SK-N-SH (cell line): Measurements from ENCODE around the gene PFKFB2. TPM values are rescaled to one million over a fixed set of nuclear protein-coding genes. Genes with fewer than 3 reads are reported as not detected.

Experiments used
- CTCF ChIA-PET: fragments of 300-600, 350-600 bp; formaldehyde crosslinking; extraction: SDS; loops from one replicate; lab custom pipeline; 2021; lab: Yijun Ruan, JAX
- POLR2A ChIA-PET: fragments of 350-600 bp; sonication (Branson Sonifier 250); formaldehyde crosslinking; extraction: SDS; loops from one replicate; lab custom pipeline; 2020; ENCODE audit warnings: antibody characterized with exemption, inconsistent platforms; lab: Yijun Ruan, JAX
- DNase-seq: peaks from one replicate; pipeline ENCODE4 v3.0.0; 2012
- H2AFZ ChIP-seq: fragments of 200-600 bp; sonication (generic); 2 replicates; pipeline ENCODE4 v1.8.1; 2016; ENCODE audit warnings: antibody characterized with exemption, mild to moderate bottlenecking, low read depth
- H3F3A ChIP-seq: fragments of 200-600 bp; sonication (generic); replicated peaks from 2 replicates; pipeline ENCODE3; 2016; ENCODE audit warnings: antibody characterized with exemption, mild to moderate bottlenecking; ENCODE audit not compliant: insufficient read depth
- H3K27ac ChIP-seq, 2 experiments: fragments of 200-500 bp in 1 of 2; fragments of 200-600 bp in 1 of 2; sonication (Bioruptor generic) in 1 of 2; sonication (generic), shearing (Covaris generic) in 1 of 2; 2 replicates each; pipeline versions ENCODE4 v1.5.1 to v1.6.1; 2014 to 2016; ENCODE audit warnings: low read depth in 2 of 2, inconsistent platforms in 1 of 2, low read length in 1 of 2, mild to moderate bottlenecking in 1 of 2, mixed read lengths in 1 of 2
- H3K27me3 ChIP-seq: fragments of 200-600 bp; sonication (generic), shearing (Covaris generic); 2 replicates; pipeline ENCODE4 v1.6.1; 2016; ENCODE audit warnings: mixed run types; ENCODE audit not compliant: insufficient read depth
- H3K36me3 ChIP-seq, 2 experiments: fragments of 200-500 bp in 1 of 2; fragments of 200-600 bp in 1 of 2; sonication (Bioruptor generic) in 1 of 2; sonication (generic) in 1 of 2; replicated peaks in 1 of 2; 2 replicates each; pipeline versions ENCODE3 to v1.5.1; 2014 to 2016; ENCODE audit warnings: low read length in 1 of 2, mild to moderate bottlenecking in 1 of 2; ENCODE audit not compliant: insufficient read depth in 2 of 2, control insufficient read depth in 1 of 2
- H3K4me1 ChIP-seq, 2 experiments: fragments of 200-500 bp in 1 of 2; fragments of 200-600 bp in 1 of 2; sonication (Bioruptor generic) in 1 of 2; sonication (generic), shearing (Covaris generic) in 1 of 2; 2 replicates each; pipeline versions ENCODE4 v1.5.1 to v1.6.1; 2014 to 2016; ENCODE audit warnings: low read depth in 1 of 2, low read length in 1 of 2, mixed run types in 1 of 2; ENCODE audit not compliant: insufficient read depth in 2 of 2, control insufficient read depth in 1 of 2
- H3K4me2 ChIP-seq: fragments of 200-600 bp; sonication (generic), shearing (Covaris generic); 2 replicates; pipeline ENCODE4 v1.6.1; 2017; ENCODE audit warnings: mixed run types
- H3K4me3 ChIP-seq, 2 experiments: fragments of 200-500 bp in 1 of 2; fragments of 200-600 bp in 1 of 2; sonication (Bioruptor generic) in 1 of 2; sonication (generic), shearing (Covaris generic) in 1 of 2; 2 replicates each; pipeline versions ENCODE4 v1.5.1 to v1.8.1; 2014 to 2016; ENCODE audit warnings: low read depth in 2 of 2, inconsistent platforms in 1 of 2, low read length in 1 of 2, mild to moderate bottlenecking in 1 of 2, mixed read lengths in 1 of 2, moderate library complexity in 1 of 2
- H3K79me2 ChIP-seq: fragments of 200-600 bp; sonication (generic); 2 replicates; pipeline ENCODE4 v1.8.1; 2017; ENCODE audit warnings: mild to moderate bottlenecking; ENCODE audit not compliant: insufficient read depth
- H3K9ac ChIP-seq: fragments of 200-600 bp; sonication (generic); 2 replicates; pipeline ENCODE4 v1.6.1; 2017; ENCODE audit warnings: mixed run types
- H3K9me2 ChIP-seq: fragments of 200-600 bp; sonication (generic); 2 replicates; pipeline ENCODE4 v1.6.1; 2017; ENCODE audit warnings: mixed run types
- H3K9me3 ChIP-seq: fragments of 200-600 bp; sonication (generic); 2 replicates; pipeline ENCODE4 v1.6.1; 2017; ENCODE audit warnings: mixed run types, mild to moderate bottlenecking, moderate library complexity
- H4K20me1 ChIP-seq: fragments of 200-600 bp; sonication (generic); 2 replicates; pipeline ENCODE4 v1.6.1; 2017; ENCODE audit warnings: mild to moderate bottlenecking, mixed run types; ENCODE audit not compliant: insufficient read depth
- CHD2 ChIP-seq: fragments of 150-350 bp; IDR thresholded peaks from 2 replicates; pipeline ENCODE4 v1.6.1; 2018; ENCODE audit warnings: low read length; ENCODE audit not compliant: partially characterized antibody
- FOSL2 ChIP-seq: IDR thresholded peaks from 2 replicates; pipeline ENCODE4 v1.4.0; 2012; ENCODE audit warnings: low read depth, mild to moderate bottlenecking, moderate library complexity, borderline replicate concordance
- FOXJ3 ChIP-seq: sonication (generic); formaldehyde crosslinking; IDR thresholded peaks from 2 replicates; pipeline ENCODE4 v1.5.1; 2020; ENCODE audit warnings: mild to moderate bottlenecking, missing genetic modification reagents
- FOXM1 ChIP-seq: IDR thresholded peaks from 2 replicates; pipeline ENCODE4 v1.4.0; 2012; ENCODE audit warnings: low read depth, mild to moderate bottlenecking
- GABPA ChIP-seq: IDR thresholded peaks from 2 replicates; pipeline ENCODE4 v1.4.0; 2012; ENCODE audit warnings: low read depth, mild to moderate bottlenecking
- IRF3 ChIP-seq: fragments of 150-350 bp; IDR thresholded peaks from 2 replicates; pipeline ENCODE4 v1.6.1; 2016; ENCODE audit warnings: mild to moderate bottlenecking, low read depth, low read length
- MAX ChIP-seq: IDR thresholded peaks from 2 replicates; pipeline ENCODE4 v1.4.0; 2012; ENCODE audit warnings: low read depth
- NFIC ChIP-seq: IDR thresholded peaks from 2 replicates; pipeline ENCODE4 v1.4.0; 2012; ENCODE audit warnings: borderline replicate concordance
- RFX5 ChIP-seq: IDR thresholded peaks from 2 replicates; pipeline ENCODE4 v1.6.1; 2012; ENCODE audit warnings: mild to moderate bottlenecking, improper control_type of control experiment, low read length
- TAF1 ChIP-seq: IDR thresholded peaks from 2 replicates; pipeline ENCODE4 v1.6.1; 2012; ENCODE audit warnings: low read depth, mild to moderate bottlenecking, low read length, moderate library complexity, borderline replicate concordance
- TCF12 ChIP-seq: IDR thresholded peaks from 2 replicates; pipeline ENCODE4 v1.4.0; 2012
- YY1 ChIP-seq: IDR thresholded peaks from 2 replicates; pipeline ENCODE4 v1.4.0; 2012; ENCODE audit warnings: low read depth, mild to moderate bottlenecking
- WGBS: methylation state at CpG from one replicate; pipeline ENCODE4 v1.1.6; 2017; ENCODE audit warnings: low lambda C conversion rate; 5-methylcytosine and 5-hydroxymethylcytosine counted together
- polyA plus RNA-seq, 3 experiments: library from polyadenylated mRNA; depleted of rRNA; stranded (reverse); fragments of >200 nt; gene quantifications; 2 replicates each; pipeline ENCODE4 v1.2.3, GENCODE V29; 2012
- TF ChIP-seq, protein P1 (sequence below): fragments of 200-600 bp; sonication (generic); IDR thresholded peaks from 2 replicates; pipeline ENCODE4 v1.6.1; 2017; ENCODE audit warnings: antibody characterized with exemption, mild to moderate bottlenecking, moderate library complexity
- TF ChIP-seq, protein P2 (sequence below): IDR thresholded peaks from 2 replicates; pipeline ENCODE4; 2012
- TF ChIP-seq, protein P3 (sequence below): fragments of 150-350 bp; IDR thresholded peaks from 2 replicates; pipeline ENCODE4 v1.6.1; 2017; ENCODE audit warnings: antibody characterized with exemption, low read length, low read depth, borderline replicate concordance

PFKFB2 gene
- polyA plus RNA-seq, 1 of the 3 experiments (the other 2 are of a cell fraction), result 1.8 TPM

GRCh38 chr1:207064561-207064960, 11.5 kb downstream of the PFKFB2 start:
- H3K27me3 ChIP-seq, result no peaks in the 10 kb centered on the region
- no peak overlapping the region for H3K4me3 ChIP-seq
- no peak overlapping the region for H3K4me2 ChIP-seq
- peaks cover 5 to 19% of the 10 kb centered on the region in 2 experiments for H3K36me3 ChIP-seq
- no peaks in the 10 kb centered on the region for H3K9me2 ChIP-seq
- no peak overlapping the region for H2AFZ ChIP-seq
- no peaks in the 10 kb centered on the region for H3K4me1 ChIP-seq
- no peak overlapping the region for H3K9ac ChIP-seq
- no peaks in the 10 kb centered on the region for H3K79me2 ChIP-seq
- TF ChIP-seq, protein P1, sequence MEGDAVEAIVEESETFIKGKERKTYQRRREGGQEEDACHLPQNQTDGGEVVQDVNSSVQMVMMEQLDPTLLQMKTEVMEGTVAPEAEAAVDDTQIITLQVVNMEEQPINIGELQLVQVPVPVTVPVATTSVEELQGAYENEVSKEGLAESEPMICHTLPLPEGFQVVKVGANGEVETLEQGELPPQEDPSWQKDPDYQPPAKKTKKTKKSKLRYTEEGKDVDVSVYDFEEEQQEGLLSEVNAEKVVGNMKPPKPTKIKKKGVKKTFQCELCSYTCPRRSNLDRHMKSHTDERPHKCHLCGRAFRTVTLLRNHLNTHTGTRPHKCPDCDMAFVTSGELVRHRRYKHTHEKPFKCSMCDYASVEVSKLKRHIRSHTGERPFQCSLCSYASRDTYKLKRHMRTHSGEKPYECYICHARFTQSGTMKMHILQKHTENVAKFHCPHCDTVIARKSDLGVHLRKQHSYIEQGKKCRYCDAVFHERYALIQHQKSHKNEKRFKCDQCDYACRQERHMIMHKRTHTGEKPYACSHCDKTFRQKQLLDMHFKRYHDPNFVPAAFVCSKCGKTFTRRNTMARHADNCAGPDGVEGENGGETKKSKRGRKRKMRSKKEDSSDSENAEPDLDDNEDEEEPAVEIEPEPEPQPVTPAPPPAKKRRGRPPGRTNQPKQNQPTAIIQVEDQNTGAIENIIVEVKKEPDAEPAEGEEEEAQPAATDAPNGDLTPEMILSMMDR, result no peak
- TF ChIP-seq YY1 (no peak), FOSL2 (no peak), FOXM1 (no peak), TCF12 (no peak), NFIC (no peak), GABPA (no peak), CHD2 (no peak), TAF1 (no peak)
- no peaks in the 10 kb centered on the region for H3F3A ChIP-seq
- no peak for DNase-seq
- 76% methylated on average over 8 of the region's 8 CpGs for WGBS
- no peak overlapping the region for H3K27ac ChIP-seq
- CTCF ChIA-PET, result no interaction called here
- H3K9me3 ChIP-seq, result no peaks in the 10 kb centered on the region
- POLR2A ChIA-PET, result no interaction called here
- H4K20me1 ChIP-seq, result no peaks in the 10 kb centered on the region

- no peak for DNase-seq
- H3K9me2 ChIP-seq, result no peaks in the 10 kb centered on the region
- H3K4me1 ChIP-seq, result no peaks in the 10 kb centered on the region
- H3K27me3 ChIP-seq, result no peaks in the 10 kb centered on the region
- 54% methylated on average over 3 of the region's 3 CpGs for WGBS
- TF ChIP-seq TCF12, result no peak
- no peak for TF ChIP-seq MAX
- no peak for TF ChIP-seq FOXJ3 (CRISPR knock-in tag)
- no peak for TF ChIP-seq IRF3
- TF ChIP-seq, protein P1, result no peak
- TF ChIP-seq RFX5, result no peak
- TF ChIP-seq, protein P2, sequence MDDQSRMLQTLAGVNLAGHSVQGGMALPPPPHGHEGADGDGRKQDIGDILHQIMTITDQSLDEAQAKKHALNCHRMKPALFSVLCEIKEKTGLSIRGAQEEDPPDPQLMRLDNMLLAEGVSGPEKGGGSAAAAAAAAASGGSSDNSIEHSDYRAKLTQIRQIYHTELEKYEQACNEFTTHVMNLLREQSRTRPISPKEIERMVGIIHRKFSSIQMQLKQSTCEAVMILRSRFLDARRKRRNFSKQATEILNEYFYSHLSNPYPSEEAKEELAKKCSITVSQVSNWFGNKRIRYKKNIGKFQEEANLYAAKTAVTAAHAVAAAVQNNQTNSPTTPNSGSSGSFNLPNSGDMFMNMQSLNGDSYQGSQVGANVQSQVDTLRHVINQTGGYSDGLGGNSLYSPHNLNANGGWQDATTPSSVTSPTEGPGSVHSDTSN, result no peak
- TF ChIP-seq, protein P3, sequence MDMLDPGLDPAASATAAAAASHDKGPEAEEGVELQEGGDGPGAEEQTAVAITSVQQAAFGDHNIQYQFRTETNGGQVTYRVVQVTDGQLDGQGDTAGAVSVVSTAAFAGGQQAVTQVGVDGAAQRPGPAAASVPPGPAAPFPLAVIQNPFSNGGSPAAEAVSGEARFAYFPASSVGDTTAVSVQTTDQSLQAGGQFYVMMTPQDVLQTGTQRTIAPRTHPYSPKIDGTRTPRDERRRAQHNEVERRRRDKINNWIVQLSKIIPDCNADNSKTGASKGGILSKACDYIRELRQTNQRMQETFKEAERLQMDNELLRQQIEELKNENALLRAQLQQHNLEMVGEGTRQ, result no peak
- no peaks in the 10 kb centered on the region for H3K79me2 ChIP-seq
- no peak overlapping the region for H3K4me2 ChIP-seq
- no peaks in the 10 kb centered on the region for H4K20me1 ChIP-seq
- POLR2A ChIA-PET, result no interaction called here
- CTCF ChIA-PET, result interaction anchor here (1.8 to 2.0 kb wide), 2 partner anchors 12 to 17 kb away, joined by 6 to 8 read pairs; no protein-coding TSS in a partner anchor
- no peaks in the 10 kb centered on the region for H3K9me3 ChIP-seq
- H3K4me3 ChIP-seq, result no peak overlapping the region
- H3K9ac ChIP-seq, result no peak overlapping the region
- H3K27ac ChIP-seq, result no peak overlapping the region
- peaks cover 10 to 26% of the 10 kb centered on the region in 2 experiments for H3K36me3 ChIP-seq
- H3F3A ChIP-seq, result no peaks in the 10 kb centered on the region
- no peak overlapping the region for H2AFZ ChIP-seq
Measured at GRCh38 chr1:207067185-207067584, 14.1 kb downstream of the PFKFB2 start.
